Uterus (tissue), 4 donors: ENCODE data around the gene SLCO3A1. TPM values are rescaled to one million over a fixed set of nuclear protein-coding genes. Genes with fewer than 3 reads are reported as not detected.

Source experiments
- DNase-seq, 2 donors: peaks; one replicate each; pipeline ENCODE4 v3.0.0-alpha.2; 2019 to 2020
- H3K27ac ChIP-seq, 2 donors: fragments of 200-600 bp; sonication (generic); 1 replicate in 1 of 2; 2 replicates in 1 of 2; pipeline ENCODE4 v1.5.1; 2016 to 2018
- H3K27me3 ChIP-seq, 2 donors: fragments of 200-600 bp; sonication (generic); one replicate each; pipeline ENCODE4 v1.5.1; 2018 to 2019; ENCODE audit warnings: control low read depth in 1 of 2
- H3K36me3 ChIP-seq, 2 donors: fragments of 200-600 bp; sonication (generic); one replicate each; pipeline ENCODE4 v1.5.1; 2019; ENCODE audit warnings: control low read depth in 1 of 2
- H3K4me1 ChIP-seq, 2 donors: fragments of 200-600 bp; sonication (generic); one replicate each; pipeline ENCODE4 v1.5.1; 2018 to 2019; ENCODE audit warnings: control low read depth in 1 of 2
- H3K4me3 ChIP-seq, 2 donors: fragments of 200-600 bp; sonication (generic); 1 replicate in 1 of 2; 2 replicates in 1 of 2; pipeline ENCODE4 v1.5.1; 2018 to 2019; ENCODE audit warnings: mild to moderate bottlenecking in 1 of 2
- H3K9me3 ChIP-seq, 2 donors: fragments of 200-600 bp; sonication (generic); one replicate each; pipeline ENCODE4 v1.5.1; 2019; ENCODE audit warnings: control low read depth in 1 of 2
- CTCF ChIP-seq, 4 experiments: fragments of 200-600 bp in 2 of 4; fragments of 450-650 bp in 2 of 4; sonication (generic) in 2 of 4; IDR thresholded peaks; one replicate each; pipeline ENCODE4 v1.5.1; 2016 to 2019; ENCODE audit warnings: antibody characterized with exemption in 4 of 4, mild to moderate bottlenecking in 2 of 4, moderate library complexity in 1 of 4
- POLR2A ChIP-seq, 2 donors: fragments of 450-650 bp; IDR thresholded peaks; one replicate each; pipeline ENCODE4 v1.6.1; 2016; ENCODE audit warnings: antibody characterized with exemption in 2 of 2, mild to moderate bottlenecking in 1 of 2, moderate library complexity in 1 of 2
- intact Hi-C: fragments of 100-400 bp; cut with DNase I; formaldehyde crosslinking; loops from one replicate; pipeline ENCODE4 v1.15.1; 2023; ENCODE audit warnings: low total_unique reads
- total RNA-seq, 4 donors: library from RNA; depleted of rRNA in 3 of 4; stranded (reverse); fragments of >200 nt in 3 of 4; gene quantifications; one replicate each; pipeline versions ENCODE4 v1.1.0 to v1.2.4, GENCODE V29; 2014 to 2023
- donor health status: DM: yes; HTN: yes; CAD: no.

Gene SLCO3A1
- total RNA-seq, 4 donors from 2014 or later: 4.4 to 26.1 (median 9.5) TPM

- Histone ChIP-seq H3K9me3 (no peaks in the 10 kb centered on the region), H3K4me1 (peaks cover 5 to 7% of the 10 kb centered on the region in 2 donors), H3K27ac (no peak overlapping the region), H3K36me3 (no peaks in the 10 kb centered on the region), H3K4me3 (no peak overlapping the region), H3K27me3 (no peaks in the 10 kb centered on the region)
- no peak for TF ChIP-seq POLR2A (IDR thresholded peaks at IDR 0.05)
- no peak for TF ChIP-seq CTCF (IDR thresholded peaks at IDR 0.05)
- no peak for DNase-seq
- intact Hi-C loops: loop anchor here (10.0 kb wide), 1 partner anchor 89 kb away; no protein-coding TSS in a partner anchor
Measured at GRCh38 chr15:91855684-91856489, 2.4 kb downstream of the SLCO3A1 start.

GRCh38 chr15:91857224-91857585 is 3.7 kb downstream of the SLCO3A1 start:
- Histone ChIP-seq H3K36me3 (no peaks in the 10 kb centered on the region), H3K27me3 (no peaks in the 10 kb centered on the region), H3K4me3 (no peak overlapping the region), H3K9me3 (no peaks in the 10 kb centered on the region), H3K4me1 (no peaks in the 10 kb centered on the region), H3K27ac (no peak overlapping the region)
- intact Hi-C loops: loop anchor here (10.0 kb wide), 1 partner anchor 88 kb away; no protein-coding TSS in a partner anchor
- no peak for DNase-seq
- no peak for TF ChIP-seq CTCF (IDR thresholded peaks at IDR 0.05)
- TF ChIP-seq POLR2A (IDR thresholded peaks at IDR 0.05): no peak

- Histone ChIP-seq H3K36me3 (no peaks in the 10 kb centered on the region), H3K4me3 (no peak overlapping the region), H3K27ac (no peak overlapping the region), H3K9me3 (no peaks in the 10 kb centered on the region), H3K27me3 (no peaks in the 10 kb centered on the region), H3K4me1 (no peaks in the 10 kb centered on the region)
- intact Hi-C loops: loop anchor here (10.0 kb wide), 1 partner anchor 87 kb away; no protein-coding TSS in a partner anchor
- TF ChIP-seq CTCF (IDR thresholded peaks at IDR 0.05): no peak
- no peak for TF ChIP-seq POLR2A (IDR thresholded peaks at IDR 0.05)
- no peak for DNase-seq
Measured at GRCh38 chr15:91857772-91858171, 4.3 kb downstream of the SLCO3A1 start.

- no peaks in the 10 kb centered on the region for H3K4me1 ChIP-seq
- no peak overlapping the region for H3K27ac ChIP-seq
- H3K9me3 ChIP-seq: no peaks in the 10 kb centered on the region
- H3K27me3 ChIP-seq: no peaks in the 10 kb centered on the region
- DNase-seq: no peak
- H3K36me3 ChIP-seq: no peaks in the 10 kb centered on the region
- no peak overlapping the region for H3K4me3 ChIP-seq
- intact Hi-C loops: no loop called here
- TF ChIP-seq CTCF (IDR thresholded peaks at IDR 0.05) (no peak), POLR2A (IDR thresholded peaks at IDR 0.05) (no peak)
Measured at GRCh38 chr15:91860498-91860897, 7.0 kb downstream of the SLCO3A1 start.

GRCh38 chr15:91861223-91861622 is 7.7 kb downstream of the SLCO3A1 start:
- no peak for TF ChIP-seq POLR2A (IDR thresholded peaks at IDR 0.05)
- TF ChIP-seq CTCF (IDR thresholded peaks at IDR 0.05): no peak
- no peaks in the 10 kb centered on the region for H3K9me3 ChIP-seq
- H3K27me3 ChIP-seq: no peaks in the 10 kb centered on the region
- peaks cover 3 to 5% of the 10 kb centered on the region in 2 donors for H3K4me1 ChIP-seq
- no peaks in the 10 kb centered on the region for H3K36me3 ChIP-seq
- H3K4me3 ChIP-seq: no peak overlapping the region
- no peak for DNase-seq
- no peak overlapping the region for H3K27ac ChIP-seq
- intact Hi-C loops: no loop called here
